Natural killer cell (primary cell): Measurements from ENCODE around the gene LYST. TPM values are rescaled to one million over a fixed set of nuclear protein-coding genes. Genes with fewer than 3 reads are reported as not detected.

Experiments
- ATAC-seq, 3 donors: fragments of 150-1000 bp in 2 of 3; fragments of 200-7000 bp in 1 of 3; cut with Tn5 transposase; 1 replicate in 1 of 3; 2 replicates in 2 of 3; pipeline ENCODE4 v1.10.0; 2021; ENCODE audit warnings: mild to moderate bottlenecking in 2 of 3, moderate library complexity in 2 of 3
- DNase-seq, 2 donors: peaks; one replicate each; pipeline versions ENCODE4 v3.0.0 to v3.0.0-alpha.2; 2013 to 2021; ENCODE audit warnings: mixed read lengths in 1 of 2
- H3K27ac ChIP-seq: one replicate; pipeline ENCODE4 v1.5.1; 2013; ENCODE audit warnings: mild to moderate bottlenecking, low read length
- H3K27me3 ChIP-seq: one replicate; pipeline ENCODE4 v1.6.1; 2013; ENCODE audit warnings: low read length; ENCODE audit not compliant: control insufficient read depth, insufficient read depth
- H3K36me3 ChIP-seq: one replicate; pipeline ENCODE4 v1.6.1; 2013; ENCODE audit warnings: low read length; ENCODE audit not compliant: control insufficient read depth, insufficient read depth
- H3K4me1 ChIP-seq: one replicate; pipeline ENCODE4 v1.6.1; 2013; ENCODE audit warnings: low read length; ENCODE audit not compliant: control insufficient read depth, insufficient read depth
- H3K4me3 ChIP-seq: one replicate; pipeline ENCODE4 v1.5.1; 2013; ENCODE audit warnings: low read length
- H3K9me3 ChIP-seq: one replicate; pipeline ENCODE4 v1.6.1; 2013; ENCODE audit warnings: low read length; ENCODE audit not compliant: control insufficient read depth, insufficient read depth
- H3K27ac Mint-ChIP-seq, 2 donors: one replicate each; pipeline ENCODE4 v1.8.0; 2022; ENCODE audit warnings: mild to moderate bottlenecking in 2 of 2, mixed read lengths in 2 of 2, moderate library complexity in 1 of 2
- H3K27me3 Mint-ChIP-seq, 2 donors: one replicate each; pipeline ENCODE4 v1.8.0; 2022; ENCODE audit warnings: low read depth in 2 of 2, mixed read lengths in 2 of 2
- H3K36me3 Mint-ChIP-seq: one replicate; pipeline ENCODE4 v1.8.0; 2022; ENCODE audit warnings: mixed read lengths
- H3K4me1 Mint-ChIP-seq, 2 donors: one replicate each; pipeline ENCODE4 v1.8.0; 2022; ENCODE audit warnings: mixed read lengths in 2 of 2
- H3K4me3 Mint-ChIP-seq: one replicate; pipeline ENCODE4 v1.8.0; 2022; ENCODE audit warnings: mild to moderate bottlenecking, moderate library complexity, mixed read lengths
- H3K9me3 Mint-ChIP-seq, 2 donors: one replicate each; pipeline ENCODE4 v1.8.0; 2022; ENCODE audit warnings: mixed read lengths in 2 of 2
- WGBS: methylation state at CpG from one replicate; pipeline ENCODE4 v1.1.7; 2013; ENCODE audit warnings: missing lambda C conversion rate; ENCODE audit not compliant: insufficient coverage; 5-methylcytosine and 5-hydroxymethylcytosine counted together
- intact Hi-C: fragments of 100-400 bp; cut with micrococcal nuclease; formaldehyde crosslinking; loops from one replicate; pipeline ENCODE4 v1.14.2; 2022
- total RNA-seq, 4 donors: library from RNA; stranded (reverse); fragments of 120-200 nt in 1 of 4; gene quantifications; one replicate each; pipeline versions ENCODE4 v1.2.3 to v1.2.4, GENCODE V29; 2013 to 2022
- TF ChIP-seq, protein P1 (sequence below): fragments of 200-600 bp; IDR thresholded peaks from one replicate; pipeline ENCODE4 v1.8.0; 2022; ENCODE audit warnings: antibody characterized with exemption

The LYST gene
- total RNA-seq, 3 donors from 2014 or later (not counting 1 experiment from before 2014, with no cell fraction given) = 89.9 to 115 (median 93.6) TPM

- H3K27me3 ChIP-seq = no peaks in the 10 kb centered on the region
- WGBS = 93% methylated on average over 1 of the region's 1 CpG
- intact Hi-C loops = no loop called here
- Mint-ChIP-seq H3K9me3 (no peaks in the 10 kb centered on the region), H3K27me3 (no peaks in the 10 kb centered on the region), H3K36me3 (peaks cover 16% of the 10 kb centered on the region), H3K27ac (no peak overlapping the region), H3K4me3 (no peak overlapping the region), H3K4me1 (no peaks in the 10 kb centered on the region)
- TF ChIP-seq, protein P1, sequence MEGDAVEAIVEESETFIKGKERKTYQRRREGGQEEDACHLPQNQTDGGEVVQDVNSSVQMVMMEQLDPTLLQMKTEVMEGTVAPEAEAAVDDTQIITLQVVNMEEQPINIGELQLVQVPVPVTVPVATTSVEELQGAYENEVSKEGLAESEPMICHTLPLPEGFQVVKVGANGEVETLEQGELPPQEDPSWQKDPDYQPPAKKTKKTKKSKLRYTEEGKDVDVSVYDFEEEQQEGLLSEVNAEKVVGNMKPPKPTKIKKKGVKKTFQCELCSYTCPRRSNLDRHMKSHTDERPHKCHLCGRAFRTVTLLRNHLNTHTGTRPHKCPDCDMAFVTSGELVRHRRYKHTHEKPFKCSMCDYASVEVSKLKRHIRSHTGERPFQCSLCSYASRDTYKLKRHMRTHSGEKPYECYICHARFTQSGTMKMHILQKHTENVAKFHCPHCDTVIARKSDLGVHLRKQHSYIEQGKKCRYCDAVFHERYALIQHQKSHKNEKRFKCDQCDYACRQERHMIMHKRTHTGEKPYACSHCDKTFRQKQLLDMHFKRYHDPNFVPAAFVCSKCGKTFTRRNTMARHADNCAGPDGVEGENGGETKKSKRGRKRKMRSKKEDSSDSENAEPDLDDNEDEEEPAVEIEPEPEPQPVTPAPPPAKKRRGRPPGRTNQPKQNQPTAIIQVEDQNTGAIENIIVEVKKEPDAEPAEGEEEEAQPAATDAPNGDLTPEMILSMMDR = no peak
- no peak overlapping the region for H3K4me3 ChIP-seq
- no peak for DNase-seq
- H3K4me1 ChIP-seq = no peaks in the 10 kb centered on the region
- no peak overlapping the region for H3K27ac ChIP-seq
- peaks cover 64% of the 10 kb centered on the region for H3K36me3 ChIP-seq
- no peaks in the 10 kb centered on the region for H3K9me3 ChIP-seq
- ATAC-seq = no peak
These were observed 183.1 kb downstream of the LYST start for GRCh38 chr1:235683653-235684052.

- no peaks in the 10 kb centered on the region for H3K9me3 Mint-ChIP-seq
- H3K27ac Mint-ChIP-seq = no peak overlapping the region
- intact Hi-C loops = no loop called here
- Histone ChIP-seq H3K4me3 (no peak overlapping the region), H3K9me3 (no peaks in the 10 kb centered on the region), H3K27ac (no peak overlapping the region), H3K27me3 (no peaks in the 10 kb centered on the region), H3K36me3 (peaks cover 57% of the 10 kb centered on the region), H3K4me1 (no peaks in the 10 kb centered on the region)
- peaks cover 16% of the 10 kb centered on the region for H3K36me3 Mint-ChIP-seq
- WGBS = 100% methylated on average over 3 of the region's 3 CpGs
- no peak overlapping the region for H3K4me3 Mint-ChIP-seq
- TF ChIP-seq, protein P1 = no peak
- ATAC-seq = no peak
- no peaks in the 10 kb centered on the region for H3K4me1 Mint-ChIP-seq
- H3K27me3 Mint-ChIP-seq = no peaks in the 10 kb centered on the region
- DNase-seq = no peak
These were observed 184.5 kb downstream of the LYST start for GRCh38 chr1:235682216-235682615.

DNA sequence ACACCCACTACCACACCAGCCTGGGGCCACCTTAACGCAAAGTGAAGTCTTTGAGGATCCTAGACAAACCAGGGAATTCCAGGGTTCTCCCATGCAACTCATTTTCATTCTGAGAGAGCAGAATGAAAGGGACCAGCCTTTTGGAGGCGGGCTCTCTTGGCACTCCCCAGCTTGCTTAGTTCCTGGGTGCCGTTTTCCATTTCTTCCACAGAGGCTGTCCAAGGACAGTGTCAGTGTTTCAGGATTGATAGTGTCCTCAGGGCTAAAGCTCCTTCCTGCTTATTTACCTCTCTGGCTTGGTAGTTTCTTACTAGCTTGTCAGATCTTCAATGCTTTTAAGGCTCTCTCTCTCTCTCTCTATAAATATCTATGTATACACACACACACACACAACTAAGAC is 187.1 kb downstream of the LYST start:
- peaks cover 6% of the 10 kb centered on the region for H3K9me3 ChIP-seq
- peaks cover 64% of the 10 kb centered on the region for H3K36me3 ChIP-seq
- WGBS = 98% methylated on average over 3 of the region's 3 CpGs
- H3K27ac Mint-ChIP-seq = no peak overlapping the region
- DNase-seq (no peak), ATAC-seq (no peak)
- H3K4me1 Mint-ChIP-seq = no peaks in the 10 kb centered on the region
- H3K4me1 ChIP-seq = no peaks in the 10 kb centered on the region
- H3K27me3 Mint-ChIP-seq = no peaks in the 10 kb centered on the region
- peaks cover 30% of the 10 kb centered on the region for H3K36me3 Mint-ChIP-seq
- TF ChIP-seq, protein P1 = no peak
- H3K4me3 Mint-ChIP-seq = no peak overlapping the region
- no peaks in the 10 kb centered on the region for H3K27me3 ChIP-seq
- no peak overlapping the region for H3K4me3 ChIP-seq
- H3K27ac ChIP-seq = no peak overlapping the region
- intact Hi-C loops = no loop called here
- H3K9me3 Mint-ChIP-seq = peaks cover 0 to 2% of the 10 kb centered on the region in 2 donors

DNA sequence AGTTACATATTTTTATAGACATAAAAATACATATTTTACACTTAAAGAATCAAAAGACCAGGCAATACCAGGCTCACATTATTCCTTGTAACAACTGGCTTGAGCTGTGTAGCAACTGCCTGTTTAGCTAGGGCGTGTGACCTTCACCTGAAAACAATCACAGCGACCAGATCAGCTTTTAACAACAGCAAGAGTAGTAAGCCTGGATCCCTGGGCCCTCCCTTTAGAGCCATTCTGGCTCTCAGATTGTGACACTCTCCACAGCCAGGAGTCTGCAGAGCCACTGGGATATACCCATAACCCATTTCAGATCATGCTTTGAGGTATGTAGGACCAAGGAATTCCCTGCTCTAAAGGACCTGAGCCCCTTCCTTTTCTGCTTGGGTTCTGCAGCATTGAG is 187.7 kb downstream of the LYST start:
- H3K4me1 ChIP-seq = no peaks in the 10 kb centered on the region
- no peak overlapping the region for H3K4me3 ChIP-seq
- H3K27me3 Mint-ChIP-seq = no peaks in the 10 kb centered on the region
- ATAC-seq = no peak
- H3K36me3 Mint-ChIP-seq = peaks cover 34% of the 10 kb centered on the region
- DNase-seq = no peak
- no peak overlapping the region for H3K27ac Mint-ChIP-seq
- H3K4me3 Mint-ChIP-seq = no peak overlapping the region
- peaks cover 0 to 2% of the 10 kb centered on the region in 2 donors for H3K9me3 Mint-ChIP-seq
- peaks cover 6% of the 10 kb centered on the region for H3K9me3 ChIP-seq
- H3K36me3 ChIP-seq = peaks cover 64% of the 10 kb centered on the region
- no peak overlapping the region for H3K27ac ChIP-seq
- H3K27me3 ChIP-seq = no peaks in the 10 kb centered on the region
- TF ChIP-seq, protein P1 = no peak
- intact Hi-C loops = no loop called here
- 93% methylated on average over 2 of the region's 2 CpGs for WGBS
- H3K4me1 Mint-ChIP-seq = no peaks in the 10 kb centered on the region
